PC-9 (cell line): Measurements from ENCODE around the gene LRRC53. TPM values are rescaled to one million over a fixed set of nuclear protein-coding genes. Genes with fewer than 3 reads are reported as not detected.

ENCODE experiments used
- BruUV-seq: library from RNA; stranded (reverse); fragments of 400-500 nt; replicated peaks from 2 replicates; lab custom pipeline; 2021; lab: Mats Ljungman, UMichigan
- CTCF ChIA-PET: fragments of 300-600 bp; sonication (Branson Sonifier 250); formaldehyde crosslinking; loops from one replicate; lab custom pipeline; 2022; ENCODE audit warnings: antibody characterized with exemption; lab: Charles Lee
- POLR2A ChIA-PET: fragments of 300-600 bp; sonication (Branson Sonifier 250); formaldehyde crosslinking; loops from one replicate; lab custom pipeline; 2022; ENCODE audit warnings: antibody characterized with exemption; ENCODE audit not compliant: unreplicated experiment; lab: Charles Lee
- DNase-seq, 2 experiments: peaks; one replicate each; pipeline versions ENCODE4 v3.0.0 to v3.0.0-alpha.2; 2015 to 2022; ENCODE audit warnings: mixed read lengths in 1 of 2
- H2AFZ ChIP-seq: fragments of 200-600 bp; sonication (generic); 2 replicates; pipeline ENCODE4 v1.8.1; 2017; ENCODE audit warnings: antibody characterized with exemption
- H3F3A ChIP-seq: fragments of 200-600 bp; sonication (generic); 2 replicates; pipeline ENCODE4 v1.8.1; 2017; ENCODE audit warnings: antibody characterized with exemption, mild to moderate bottlenecking, low read depth; ENCODE audit not compliant: insufficient read depth
- H3K27ac ChIP-seq: fragments of 200-600 bp; sonication (generic); 2 replicates; pipeline ENCODE4 v1.6.1; 2016; ENCODE audit warnings: mixed run types
- H3K27me3 ChIP-seq: fragments of 200-600 bp; sonication (generic); 2 replicates; pipeline ENCODE4 v1.6.1; 2016; ENCODE audit warnings: low read depth, mixed run types; ENCODE audit not compliant: insufficient read depth
- H3K36me3 ChIP-seq: fragments of 200-600 bp; sonication (generic); 2 replicates; pipeline ENCODE4 v1.6.1; 2016; ENCODE audit warnings: low read depth, mixed run types
- H3K4me1 ChIP-seq: fragments of 200-600 bp; sonication (generic); replicated peaks from 2 replicates; pipeline ENCODE4 v1.6.1; 2016; ENCODE audit warnings: mixed run types; ENCODE audit not compliant: insufficient read depth
- H3K4me2 ChIP-seq: fragments of 200-600 bp; sonication (generic); 2 replicates; pipeline ENCODE4 v1.6.1; 2017; ENCODE audit warnings: mixed run types
- H3K4me3 ChIP-seq: fragments of 200-600 bp; sonication (generic); 2 replicates; pipeline ENCODE4 v1.6.1; 2016; ENCODE audit warnings: mixed run types
- H3K79me2 ChIP-seq: fragments of 200-600 bp; sonication (generic); 2 replicates; pipeline ENCODE4 v1.6.1; 2017; ENCODE audit warnings: low read depth, mixed run types
- H3K9me2 ChIP-seq: fragments of 200-600 bp; sonication (generic); 2 replicates; pipeline ENCODE4 v1.8.1; 2017; ENCODE audit warnings: mild to moderate bottlenecking; ENCODE audit not compliant: insufficient read depth
- H3K9me3 ChIP-seq: fragments of 200-600 bp; sonication (generic); 2 replicates; pipeline ENCODE4 v1.8.1; 2016; ENCODE audit warnings: low read depth; ENCODE audit not compliant: insufficient read depth
- H4K20me1 ChIP-seq: fragments of 200-600 bp; sonication (generic); 2 replicates; pipeline ENCODE4 v1.8.1; 2017; ENCODE audit not compliant: insufficient read depth
- EZH2 ChIP-seq: fragments of 200-600 bp; sonication (generic); IDR thresholded peaks from 2 replicates; pipeline ENCODE4 v1.8.0; 2017; ENCODE audit warnings: antibody characterized with exemption, low read depth
- intact Hi-C: fragments of 100-400 bp; cut with micrococcal nuclease; formaldehyde crosslinking; loops from one replicate; pipeline ENCODE4 v1.10.0; 2022; ENCODE audit not compliant: unreplicated experiment
- total RNA-seq: library from RNA; stranded (reverse); gene quantifications from 2 replicates; pipeline ENCODE4 v1.2.3, GENCODE V29; 2021
- TF ChIP-seq, protein P1 (sequence below): fragments of 200-600 bp; sonication (generic); conservative IDR thresholded peaks from 2 replicates; pipeline ENCODE4 v1.6.1; 2017; ENCODE audit warnings: mixed run types, antibody characterized with exemption, mild to moderate bottlenecking, moderate library complexity

LRRC53 gene
- total RNA-seq, 1 experiment from 2014 or later, result not detected

DNA sequence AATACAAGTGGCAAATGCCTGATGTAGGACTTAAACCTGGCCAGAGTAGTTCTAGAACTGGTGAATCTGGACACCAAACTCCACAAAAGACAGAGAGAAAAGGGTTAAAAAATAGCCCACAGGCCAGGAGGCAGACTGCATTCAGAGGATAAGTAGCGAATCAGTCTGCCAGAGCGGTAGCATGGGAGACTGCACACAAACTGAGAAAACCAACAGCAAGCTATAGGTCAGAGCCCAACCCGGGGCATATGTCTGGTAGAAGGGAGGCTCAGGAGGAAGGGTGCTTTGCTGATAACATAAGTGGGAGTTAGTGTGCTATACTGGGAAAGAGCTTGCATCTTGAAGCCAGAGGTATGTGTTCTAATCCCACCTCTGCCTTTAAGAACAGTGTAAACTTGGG is 4.0 kb downstream of the LRRC53 start:
- H4K20me1 ChIP-seq, result peaks cover 3% of the 10 kb centered on the region; the same call in 1 of the 2 replicates
- H3K79me2 ChIP-seq, result no peaks in the 10 kb centered on the region
- CTCF ChIA-PET, result no interaction called here
- no TSS peak for BruUV-seq
- no peaks in the 10 kb centered on the region for H3K9me2 ChIP-seq
- intact Hi-C loops, result loop anchor here (10.0 kb wide), 1 partner anchor 226 kb away; the partner anchor contains the start of genes CRYZ and TYW3
- H3F3A ChIP-seq, result no peaks in the 10 kb centered on the region
- H3K4me1 ChIP-seq, result no peaks in the 10 kb centered on the region
- POLR2A ChIA-PET, result interaction anchor here (0.6 kb wide), 1 partner anchor 203 kb away, joined by 4 read pairs; no protein-coding TSS in a partner anchor
- H3K27me3 ChIP-seq, result no peaks in the 10 kb centered on the region
- no peaks in the 10 kb centered on the region for H3K36me3 ChIP-seq
- no peak overlapping the region for H3K27ac ChIP-seq
- no peak for TF ChIP-seq EZH2
- TF ChIP-seq, protein P1, sequence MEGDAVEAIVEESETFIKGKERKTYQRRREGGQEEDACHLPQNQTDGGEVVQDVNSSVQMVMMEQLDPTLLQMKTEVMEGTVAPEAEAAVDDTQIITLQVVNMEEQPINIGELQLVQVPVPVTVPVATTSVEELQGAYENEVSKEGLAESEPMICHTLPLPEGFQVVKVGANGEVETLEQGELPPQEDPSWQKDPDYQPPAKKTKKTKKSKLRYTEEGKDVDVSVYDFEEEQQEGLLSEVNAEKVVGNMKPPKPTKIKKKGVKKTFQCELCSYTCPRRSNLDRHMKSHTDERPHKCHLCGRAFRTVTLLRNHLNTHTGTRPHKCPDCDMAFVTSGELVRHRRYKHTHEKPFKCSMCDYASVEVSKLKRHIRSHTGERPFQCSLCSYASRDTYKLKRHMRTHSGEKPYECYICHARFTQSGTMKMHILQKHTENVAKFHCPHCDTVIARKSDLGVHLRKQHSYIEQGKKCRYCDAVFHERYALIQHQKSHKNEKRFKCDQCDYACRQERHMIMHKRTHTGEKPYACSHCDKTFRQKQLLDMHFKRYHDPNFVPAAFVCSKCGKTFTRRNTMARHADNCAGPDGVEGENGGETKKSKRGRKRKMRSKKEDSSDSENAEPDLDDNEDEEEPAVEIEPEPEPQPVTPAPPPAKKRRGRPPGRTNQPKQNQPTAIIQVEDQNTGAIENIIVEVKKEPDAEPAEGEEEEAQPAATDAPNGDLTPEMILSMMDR, result no peak
- DNase-seq, result no peak
- H3K9me3 ChIP-seq, result no peaks in the 10 kb centered on the region
- H3K4me3 ChIP-seq, result no peak overlapping the region
- no peak overlapping the region for H2AFZ ChIP-seq
- no peak overlapping the region for H3K4me2 ChIP-seq

DNA sequence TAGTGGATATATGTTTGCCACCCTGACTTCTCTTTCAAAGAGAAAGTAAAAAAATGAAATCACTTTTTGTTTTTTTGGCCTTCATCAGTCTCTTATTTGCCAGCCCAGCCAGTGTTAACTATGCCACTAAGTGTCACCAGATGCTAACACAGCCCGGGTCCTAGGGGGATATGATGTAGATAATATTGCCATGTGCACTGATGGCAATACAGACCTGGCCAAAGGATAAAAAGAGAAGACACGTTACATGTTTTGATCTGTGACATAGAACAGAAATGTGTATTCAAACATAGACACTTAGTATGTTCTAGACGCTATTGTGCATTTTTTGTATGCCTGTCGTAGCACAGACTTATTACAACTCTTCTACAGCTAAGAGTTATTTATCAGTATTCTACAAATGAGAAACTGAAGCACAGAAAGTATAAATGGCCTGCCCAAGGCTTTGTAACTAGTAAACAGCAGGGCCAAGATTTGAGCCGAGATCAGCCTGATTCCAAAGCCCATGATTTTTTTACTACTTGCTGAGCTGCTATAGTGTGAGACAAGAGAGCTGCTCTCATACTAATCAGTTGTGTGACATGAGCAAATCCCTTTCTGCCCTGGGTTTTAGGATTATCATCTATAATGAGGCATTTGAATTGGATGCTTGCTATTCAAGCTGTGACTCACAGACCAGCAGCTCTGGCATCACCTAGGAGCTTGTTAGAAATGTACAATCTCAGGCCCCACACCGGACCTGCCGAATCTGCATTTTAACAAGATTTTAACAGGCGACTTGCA is 6.3 kb downstream of the LRRC53 start:
- H4K20me1 ChIP-seq, result peaks cover 3% of the 10 kb centered on the region; the same call in 1 of the 2 replicates
- H3K4me2 ChIP-seq, result no peak overlapping the region
- no peak overlapping the region for H2AFZ ChIP-seq
- H3K79me2 ChIP-seq, result no peaks in the 10 kb centered on the region
- no TSS peak for BruUV-seq
- H3K4me1 ChIP-seq, result no peaks in the 10 kb centered on the region
- CTCF ChIA-PET, result no interaction called here
- no peak overlapping the region for H3K4me3 ChIP-seq
- no peak overlapping the region for H3K27ac ChIP-seq
- no peaks in the 10 kb centered on the region for H3K9me3 ChIP-seq
- no peaks in the 10 kb centered on the region for H3K27me3 ChIP-seq
- intact Hi-C loops, result loop anchor here (10.0 kb wide), 1 partner anchor 229 kb away; the partner anchor contains the start of genes CRYZ and TYW3
- H3K36me3 ChIP-seq, result no peaks in the 10 kb centered on the region
- no peaks in the 10 kb centered on the region for H3F3A ChIP-seq
- no peaks in the 10 kb centered on the region for H3K9me2 ChIP-seq
- no peak for DNase-seq
- no peak for TF ChIP-seq EZH2
- TF ChIP-seq, protein P1, result no peak
- POLR2A ChIA-PET, result no interaction called here

DNA sequence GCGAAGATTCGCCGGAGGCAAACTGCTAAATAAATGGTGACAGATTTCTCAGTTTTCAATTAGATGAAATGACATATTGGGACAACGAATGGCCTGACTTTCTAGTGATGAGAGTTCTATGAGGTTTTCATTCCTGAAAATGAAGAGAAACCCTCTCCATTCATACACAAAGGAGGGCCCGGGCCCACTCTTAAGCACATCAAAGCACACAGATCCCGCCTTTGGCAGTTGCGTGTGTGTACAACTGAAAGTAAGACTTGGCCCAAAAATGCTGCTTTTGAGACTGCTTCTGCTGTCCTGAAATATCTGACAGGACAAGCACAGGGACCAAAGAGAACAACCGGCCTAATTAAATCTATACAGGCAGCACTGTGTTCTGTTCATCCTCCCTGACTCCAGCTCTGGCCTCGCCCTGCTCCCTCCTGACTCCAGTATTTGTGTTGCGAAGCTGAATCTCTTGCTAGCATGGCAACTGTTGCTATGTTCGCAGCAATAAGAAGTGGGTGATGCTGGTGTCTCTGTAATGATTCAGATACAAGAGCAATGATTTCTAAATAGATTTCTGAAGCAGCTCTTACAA is 7.4 kb downstream of the LRRC53 start:
- Histone ChIP-seq H3K4me1 (no peaks in the 10 kb centered on the region), H3K79me2 (no peaks in the 10 kb centered on the region), H3K4me2 (no peak overlapping the region), H3F3A (no peaks in the 10 kb centered on the region), H3K36me3 (no peaks in the 10 kb centered on the region), H3K4me3 (no peak overlapping the region), H4K20me1 (peaks cover 3% of the 10 kb centered on the region; the same call in 1 of the 2 replicates), H3K27ac (no peak overlapping the region), H3K9me2 (no peaks in the 10 kb centered on the region), H3K27me3 (no peaks in the 10 kb centered on the region), H3K9me3 (no peaks in the 10 kb centered on the region), H2AFZ (no peak overlapping the region)
- ChIA-PET CTCF (no interaction called here), POLR2A (no interaction called here)
- intact Hi-C loops, result loop anchor here (5.0 to 10.0 kb wide), 2 partner anchors 187 to 230 kb away; partner anchors contain the start of genes CRYZ and TYW3
- DNase-seq, result no peak
- TF ChIP-seq, protein P1, result no peak
- no peak for TF ChIP-seq EZH2
- no TSS peak for BruUV-seq
